Activated naive CD4-positive, alpha-beta T cell (primary cell): Measurements from ENCODE around the gene LDAH.

Experiments used
- DNase-seq, 4 experiments: peaks; one replicate each; lab custom pipeline; 2025; lab: John Stamatoyannopoulos, UW

Gene LDAH

DNA sequence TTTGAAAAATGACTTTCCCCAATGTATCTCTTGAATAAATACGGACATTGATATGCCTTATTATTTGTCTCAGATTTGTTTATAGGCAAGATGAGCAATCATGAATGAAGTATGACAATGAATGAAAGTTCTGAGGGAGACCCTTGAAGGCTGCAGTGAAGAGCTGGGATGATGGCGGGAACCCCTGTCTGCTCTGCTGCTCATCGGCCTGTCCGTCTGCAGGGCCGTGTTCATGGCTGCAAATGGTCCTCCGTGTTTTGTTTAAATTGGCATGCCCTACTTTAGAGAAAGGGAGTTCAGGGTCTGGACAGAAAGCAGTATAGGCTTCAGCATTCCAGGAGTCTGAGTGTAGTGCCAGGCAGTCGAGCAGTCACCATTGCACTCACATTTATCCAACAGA, 170.8 kb downstream of the LDAH start:
- DNase-seq = no peak

DNA sequence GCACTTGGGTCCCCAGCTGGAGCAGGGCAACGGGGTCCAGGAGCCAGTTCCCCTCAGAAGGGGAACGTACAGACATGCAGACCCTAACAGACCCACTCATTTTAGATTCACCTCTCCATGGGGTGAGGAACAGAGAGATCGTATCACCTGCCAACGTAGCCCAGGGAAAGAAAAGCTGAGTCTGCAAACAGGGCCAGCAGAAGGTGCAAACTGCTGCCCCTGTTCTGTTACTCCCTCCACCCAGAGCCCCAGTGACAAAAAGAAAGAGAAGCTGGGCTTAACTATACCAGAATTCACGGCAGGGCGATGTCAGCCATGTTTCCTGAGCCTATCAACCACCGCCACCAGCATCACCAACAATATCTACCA, 171.2 kb downstream of the LDAH start:
- DNase-seq = no peak

DNA sequence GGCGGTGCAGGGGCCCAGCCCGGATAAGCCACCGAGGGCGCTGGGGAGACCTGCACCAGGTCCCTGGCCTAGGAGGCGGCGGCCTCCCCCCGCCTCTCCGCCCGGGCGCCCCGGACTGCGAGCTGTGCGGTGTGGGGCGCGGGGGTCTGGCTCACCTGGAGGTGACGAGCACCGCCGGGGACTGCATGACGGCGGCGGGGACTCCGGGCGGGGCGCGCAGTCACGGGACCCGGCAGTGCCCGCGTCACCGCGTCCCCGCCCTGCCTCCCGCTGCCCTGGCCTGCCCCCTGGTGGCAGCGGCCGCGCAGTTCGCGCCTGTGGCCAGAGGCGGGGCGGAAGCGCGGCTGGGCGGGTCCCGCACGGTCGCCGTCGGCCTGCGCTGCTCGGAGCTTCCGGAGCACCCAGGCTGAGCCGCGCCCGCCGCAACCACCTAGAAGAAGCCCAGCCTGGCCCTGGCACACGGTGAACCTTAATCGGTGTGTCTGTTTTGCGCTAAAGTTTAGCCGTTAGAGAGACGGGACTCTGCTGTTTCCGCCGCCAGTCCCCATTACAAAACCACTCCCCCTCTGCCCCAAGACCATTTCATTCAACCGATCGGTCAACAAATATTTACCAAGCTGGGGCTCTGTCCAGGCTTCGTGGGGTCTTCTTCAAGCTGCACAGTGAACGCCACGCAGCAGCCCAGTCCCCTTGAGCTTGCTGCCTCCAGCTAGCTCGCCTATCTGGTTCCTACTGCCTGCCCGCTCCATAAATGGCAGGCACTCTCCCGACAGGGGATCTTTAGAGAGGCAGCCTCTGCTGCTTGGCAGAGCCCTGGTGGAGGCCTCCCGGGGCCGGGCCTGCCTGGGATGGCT, 171.8 kb downstream of the LDAH start, which contains the start of gene HS1BP3:
Gene HS1BP3, minus strand, starts transcription at position 222 of the 854 bp plus-strand sequence. Its CDS starts 35 bp downstream, at position 187.
- peak; percentile 74 to 90 (median 76) for DNase-seq

DNA sequence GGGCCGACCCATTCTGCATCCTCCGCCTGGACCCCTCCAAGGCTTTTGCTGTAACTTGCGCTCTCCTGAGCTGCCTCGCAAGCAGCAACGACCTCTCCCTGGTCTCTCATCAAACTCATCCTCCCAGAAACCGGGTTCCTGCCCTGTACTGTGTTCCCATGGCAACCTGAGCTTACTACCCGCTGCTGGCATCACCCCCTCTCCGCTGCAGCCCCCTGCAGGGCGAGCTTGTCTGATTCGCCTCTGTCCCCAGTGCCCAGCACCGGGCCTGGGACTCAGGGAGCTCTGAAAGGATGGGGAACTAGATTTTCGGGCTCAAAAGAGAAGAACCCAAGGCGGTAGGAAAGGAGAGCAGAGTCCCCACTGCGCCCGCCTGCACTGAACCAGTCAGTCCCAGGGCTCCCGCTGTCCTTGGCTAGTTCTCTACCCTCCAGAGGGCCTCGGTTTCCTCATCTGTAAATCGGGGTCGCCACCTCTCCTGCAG, 172.5 kb downstream of the LDAH start:
- DNase-seq = no peak

DNA sequence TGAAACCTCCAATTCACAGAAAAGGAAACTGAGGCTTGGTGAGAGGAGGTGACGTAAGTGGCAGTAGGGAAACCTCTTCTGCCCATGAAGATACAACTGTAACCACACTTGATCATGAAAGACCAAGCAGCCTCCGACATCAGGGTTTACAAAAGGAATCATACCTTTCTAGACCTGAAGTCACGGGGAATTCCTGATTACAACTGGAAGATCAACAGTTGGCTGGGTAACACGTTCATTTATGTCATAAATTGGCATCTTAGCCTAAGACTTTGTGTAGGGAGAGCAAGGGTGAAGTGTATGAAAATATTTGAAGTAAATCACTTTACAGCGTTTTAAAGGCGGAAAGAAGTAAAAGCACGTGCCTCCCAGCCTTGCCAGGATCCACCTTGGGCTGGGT, 172.9 kb downstream of the LDAH start:
- no peak for DNase-seq

DNA sequence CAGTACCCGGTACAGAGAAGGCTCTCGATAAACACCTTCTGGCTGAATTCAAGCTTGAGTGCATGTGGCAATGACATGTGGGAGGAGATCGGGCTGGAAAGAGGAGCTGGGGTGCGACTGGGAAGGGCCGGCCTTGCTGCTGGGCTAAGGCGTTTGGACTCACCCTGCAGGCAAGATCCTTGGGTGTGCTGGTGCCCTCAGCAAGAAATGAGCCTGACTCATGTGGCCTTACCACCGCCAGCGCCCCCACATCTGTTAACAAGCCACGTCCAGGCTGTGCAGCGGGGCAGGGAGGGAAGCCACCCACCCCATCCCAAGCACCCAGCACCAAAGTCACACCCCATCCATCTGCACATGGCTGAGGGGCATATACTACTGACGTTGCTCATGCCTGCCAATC, 173.3 kb downstream of the LDAH start:
- DNase-seq = no peak

DNA sequence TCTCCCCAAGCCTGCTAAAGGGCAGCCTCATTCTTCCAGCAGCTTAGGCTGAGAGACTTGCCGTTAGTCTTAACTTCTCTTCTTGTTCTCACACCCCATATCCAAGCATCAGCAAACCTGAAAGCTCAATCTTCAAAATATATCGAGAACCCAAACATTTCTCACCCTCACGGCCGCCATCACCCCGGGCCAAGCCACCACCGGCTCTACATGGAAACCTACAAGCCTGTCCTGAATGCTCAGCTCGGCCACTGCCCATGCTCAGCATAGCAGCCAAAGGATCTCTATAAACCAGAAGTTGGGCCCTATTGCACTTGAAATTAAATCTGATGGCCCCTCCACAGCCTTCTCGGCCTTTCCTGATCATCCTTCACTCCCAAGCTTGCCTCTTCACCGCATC, 174.1 kb downstream of the LDAH start:
- no peak for DNase-seq

DNA sequence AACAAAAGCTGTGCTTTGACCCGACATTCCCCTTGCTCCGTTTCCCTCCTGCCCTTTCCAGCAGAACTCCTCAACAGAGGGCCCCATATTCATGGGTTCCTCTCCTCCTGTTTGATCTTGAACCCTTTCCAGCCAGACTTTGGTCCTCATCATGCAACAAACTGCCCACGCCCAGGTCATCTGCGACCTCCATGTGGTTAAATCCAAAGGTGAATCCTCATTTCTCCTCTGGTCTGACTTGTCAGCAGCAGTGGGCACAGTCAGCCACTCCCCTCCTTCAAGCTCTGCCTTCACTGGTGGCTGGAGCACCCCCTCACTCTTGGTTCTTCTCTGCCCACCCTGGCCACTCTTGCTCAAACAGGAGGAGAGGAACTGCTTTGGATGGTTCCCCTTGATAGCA, 174.7 kb downstream of the LDAH start:
- no peak for DNase-seq

DNA sequence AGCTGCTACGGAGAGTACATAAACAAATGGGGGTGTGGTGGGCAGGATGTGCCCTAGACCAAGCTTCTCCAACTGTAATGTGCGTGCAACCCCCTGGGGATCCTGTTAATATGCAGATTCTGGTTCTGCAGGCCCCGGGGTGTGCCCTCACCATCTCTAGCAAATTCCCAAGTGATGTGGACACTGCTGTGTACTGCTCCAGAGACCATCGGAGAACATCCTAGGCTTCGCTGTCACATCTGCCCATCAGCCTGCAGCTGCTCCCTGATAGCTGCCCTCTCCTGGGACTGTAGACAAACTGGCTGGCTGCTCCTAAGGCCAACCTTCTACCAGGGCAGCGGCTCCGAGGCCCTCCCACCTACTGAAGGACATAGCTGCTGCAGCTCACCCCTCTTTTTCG, 175.2 kb downstream of the LDAH start:
- no peak for DNase-seq

DNA sequence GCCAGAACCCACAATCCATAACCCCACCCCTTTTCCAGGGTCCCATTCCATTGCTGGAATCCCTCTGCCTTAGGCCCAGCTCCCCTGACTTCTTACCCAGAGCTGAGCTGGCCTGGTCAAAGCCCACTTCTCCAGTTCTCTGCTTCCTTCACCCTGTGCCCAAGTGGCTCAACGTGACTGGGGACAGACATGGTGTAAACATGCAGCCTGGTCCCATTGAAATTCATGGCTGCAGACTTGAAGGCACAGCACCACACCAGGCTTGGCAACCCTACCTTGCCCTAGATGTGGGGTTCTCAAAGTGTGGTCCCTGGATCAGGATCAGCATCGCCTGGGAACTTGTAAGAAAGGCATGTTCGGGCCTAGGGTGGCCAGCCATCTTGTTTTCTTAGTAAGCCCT, 175.7 kb downstream of the LDAH start:
- DNase-seq = no peak

DNA sequence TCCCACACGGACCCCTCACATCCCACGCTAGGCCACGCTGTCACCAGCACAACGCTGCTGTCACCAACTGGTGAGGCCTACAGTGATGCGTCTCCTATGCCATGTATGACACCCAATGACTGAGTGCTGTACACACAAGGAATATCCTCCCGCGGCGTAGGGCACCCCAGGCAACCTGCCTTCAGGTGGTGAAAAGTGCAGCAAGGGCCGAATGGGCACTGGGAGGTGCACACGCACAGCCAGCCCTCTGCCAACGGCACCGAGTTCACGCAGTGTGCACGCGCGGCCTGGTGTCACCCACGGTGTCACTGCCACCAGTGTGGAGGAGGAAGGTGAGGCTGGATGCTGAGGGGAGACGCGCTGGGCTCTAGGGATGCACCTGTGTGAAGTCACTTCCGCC, 176.5 kb downstream of the LDAH start:
- no peak for DNase-seq

DNA sequence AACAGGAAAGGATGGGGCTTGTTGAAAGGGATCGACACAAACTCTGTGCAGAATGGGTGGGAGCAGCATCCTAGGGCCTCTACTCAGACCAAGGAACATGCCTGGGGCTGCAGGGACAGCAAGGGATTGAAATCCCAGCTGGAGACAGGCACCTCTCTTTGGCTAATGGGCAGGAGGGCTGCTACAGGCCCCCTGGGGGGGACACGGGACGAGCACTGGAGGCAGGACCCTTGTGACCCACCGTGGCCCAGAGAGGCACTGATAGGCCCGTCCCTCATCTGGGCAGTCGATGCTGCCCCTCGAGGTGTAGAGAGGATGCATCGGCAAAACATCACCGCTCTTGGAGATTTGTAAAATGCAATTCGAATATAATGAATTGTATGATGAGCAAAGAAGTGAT, 177.1 kb downstream of the LDAH start:
- DNase-seq = no peak

DNA sequence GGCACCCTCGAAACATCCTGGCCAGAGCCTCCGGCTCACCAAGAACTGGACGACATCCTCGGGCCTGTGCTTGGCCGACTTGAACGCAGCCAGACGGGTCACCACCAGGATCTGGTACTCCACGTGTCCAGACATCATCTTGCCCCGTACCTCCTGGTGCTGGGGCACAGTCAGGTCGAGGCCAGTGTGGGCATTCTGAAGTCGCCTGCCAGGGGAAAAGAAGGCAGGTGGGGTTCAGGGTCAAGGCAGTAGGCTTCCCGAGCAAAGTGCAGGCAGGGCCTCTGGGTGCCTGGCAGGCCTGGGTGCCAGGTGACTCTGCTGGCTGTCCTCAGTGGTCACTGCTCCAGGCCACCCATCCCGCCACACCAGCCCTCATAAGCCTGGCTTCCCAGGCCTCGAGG, 177.6 kb downstream of the LDAH start:
- DNase-seq = no peak

DNA sequence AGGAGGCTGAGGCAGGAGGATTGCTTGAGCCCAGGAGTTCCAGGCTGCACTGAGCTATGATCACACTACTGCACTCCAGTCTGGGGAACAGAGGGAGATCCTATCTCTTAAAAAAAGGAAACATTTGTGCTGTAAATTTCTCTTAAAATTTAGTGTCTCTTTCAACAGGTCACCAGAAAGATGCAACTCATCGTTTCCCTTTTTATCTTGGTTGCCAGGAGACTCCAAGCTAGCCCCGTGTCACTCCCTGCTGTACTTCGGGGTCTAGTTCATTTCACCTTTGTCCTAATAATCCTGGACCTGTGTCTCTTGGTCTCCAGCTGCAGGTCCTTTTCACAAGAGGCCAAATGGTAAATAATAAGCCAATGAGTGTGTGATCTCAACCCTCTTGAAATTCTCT, 179.1 kb downstream of the LDAH start:
- no peak for DNase-seq

DNA sequence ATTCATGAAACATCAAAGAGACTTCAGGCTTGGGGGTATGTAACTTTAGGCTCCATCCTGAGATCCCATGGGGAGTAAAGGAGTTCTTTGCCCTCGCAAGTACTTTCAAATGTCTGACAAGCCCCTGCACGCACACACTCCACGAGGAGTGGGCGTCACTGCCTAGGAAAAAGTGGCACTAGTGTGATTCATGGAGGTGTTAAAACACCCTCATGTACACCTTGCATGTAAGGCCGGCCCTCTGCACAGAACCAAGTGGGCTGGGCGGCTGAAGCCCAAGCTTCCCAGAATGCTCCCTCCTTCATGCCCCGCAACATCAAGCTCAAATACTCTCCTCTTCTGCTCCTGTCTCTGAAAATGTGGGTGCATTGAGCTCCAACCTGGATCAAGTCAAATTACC, 179.8 kb downstream of the LDAH start:
- no peak for DNase-seq

DNA sequence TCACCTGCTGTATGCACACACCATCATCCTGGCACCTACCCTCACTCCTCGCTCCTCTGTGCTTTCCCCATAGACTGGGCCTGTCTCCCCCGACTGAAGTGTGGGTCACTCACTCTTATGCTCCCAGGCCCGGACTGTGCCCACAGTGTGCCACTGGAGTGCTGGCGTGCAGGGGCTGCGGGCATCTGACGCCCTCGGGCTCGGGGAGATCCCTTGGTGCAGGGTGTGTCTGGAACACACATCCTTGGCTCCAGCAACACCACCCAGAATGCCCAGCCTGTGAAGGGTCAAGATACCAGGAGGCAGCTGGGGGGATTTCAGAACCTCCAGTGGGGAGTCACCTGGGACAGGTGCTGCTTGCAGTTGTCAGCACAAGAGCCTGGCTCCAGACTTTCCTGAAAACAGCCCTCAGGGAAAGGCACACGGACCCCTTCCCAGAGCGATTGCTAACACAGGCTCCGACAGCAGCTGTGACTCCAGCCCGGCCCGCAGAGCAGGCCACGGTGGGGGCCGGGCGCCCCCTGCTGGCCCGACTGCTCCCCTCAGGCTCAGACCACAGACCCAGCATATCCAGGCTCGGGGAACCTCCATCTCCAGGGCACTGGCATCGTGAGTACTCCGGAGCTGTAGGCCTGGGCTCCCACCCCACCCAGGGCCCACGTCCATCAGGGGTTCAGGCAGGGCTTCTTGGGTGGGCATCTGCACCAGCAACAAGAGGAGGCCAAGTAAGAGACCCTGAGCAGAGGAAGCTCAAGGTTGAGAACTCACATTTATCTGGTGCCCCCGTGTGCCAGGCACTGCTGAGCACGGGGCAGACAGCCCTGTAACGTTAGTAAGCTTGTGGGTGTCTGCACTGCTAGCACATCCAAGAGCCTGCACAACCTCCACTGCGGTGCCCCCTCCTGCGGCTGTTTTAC, 180.6 kb downstream of the LDAH start:
- DNase-seq = peak; percentile 16 to 66 (median 38)

DNA sequence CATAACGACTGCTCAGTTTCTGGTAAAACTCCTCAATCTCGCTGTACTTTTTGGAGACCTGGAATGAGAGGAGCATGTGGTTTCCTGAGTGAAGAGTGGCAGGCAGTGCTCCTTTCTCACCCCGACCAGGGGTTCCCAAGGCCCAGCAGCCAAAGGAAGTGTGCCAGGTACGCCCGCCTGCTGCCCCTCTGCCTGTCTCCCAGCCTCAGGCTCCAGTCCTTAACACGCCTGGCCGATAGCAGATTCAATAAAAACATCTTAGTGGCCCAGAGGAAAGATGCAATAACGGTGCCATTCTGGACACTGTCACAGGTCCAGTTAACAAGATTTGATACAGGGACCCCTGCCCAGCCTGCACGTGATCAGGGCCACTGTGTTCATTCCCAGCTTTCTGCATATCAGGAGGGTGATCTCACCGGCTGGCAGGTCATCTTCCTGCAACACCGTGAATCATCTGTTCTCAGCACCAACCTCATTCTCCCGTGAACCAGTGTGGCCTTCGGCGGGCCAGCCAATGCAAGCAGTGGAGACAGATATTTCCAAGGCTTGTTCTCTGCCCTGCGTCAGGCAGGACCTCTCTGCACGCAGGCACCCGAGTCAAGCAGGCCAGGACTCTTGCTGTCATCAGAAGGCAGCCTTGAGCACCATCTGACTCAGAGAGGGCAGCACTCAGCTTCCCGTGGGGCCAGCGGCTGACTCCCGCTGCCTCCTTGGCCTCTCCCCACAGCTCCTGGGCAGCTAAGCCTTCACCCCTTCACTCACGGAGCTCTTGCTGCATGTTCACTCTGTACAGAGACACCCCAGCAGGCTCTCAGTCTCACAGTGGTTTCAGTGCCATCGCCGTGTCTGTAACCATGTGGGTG, 181.5 kb downstream of the LDAH start:
- no peak for DNase-seq

DNA sequence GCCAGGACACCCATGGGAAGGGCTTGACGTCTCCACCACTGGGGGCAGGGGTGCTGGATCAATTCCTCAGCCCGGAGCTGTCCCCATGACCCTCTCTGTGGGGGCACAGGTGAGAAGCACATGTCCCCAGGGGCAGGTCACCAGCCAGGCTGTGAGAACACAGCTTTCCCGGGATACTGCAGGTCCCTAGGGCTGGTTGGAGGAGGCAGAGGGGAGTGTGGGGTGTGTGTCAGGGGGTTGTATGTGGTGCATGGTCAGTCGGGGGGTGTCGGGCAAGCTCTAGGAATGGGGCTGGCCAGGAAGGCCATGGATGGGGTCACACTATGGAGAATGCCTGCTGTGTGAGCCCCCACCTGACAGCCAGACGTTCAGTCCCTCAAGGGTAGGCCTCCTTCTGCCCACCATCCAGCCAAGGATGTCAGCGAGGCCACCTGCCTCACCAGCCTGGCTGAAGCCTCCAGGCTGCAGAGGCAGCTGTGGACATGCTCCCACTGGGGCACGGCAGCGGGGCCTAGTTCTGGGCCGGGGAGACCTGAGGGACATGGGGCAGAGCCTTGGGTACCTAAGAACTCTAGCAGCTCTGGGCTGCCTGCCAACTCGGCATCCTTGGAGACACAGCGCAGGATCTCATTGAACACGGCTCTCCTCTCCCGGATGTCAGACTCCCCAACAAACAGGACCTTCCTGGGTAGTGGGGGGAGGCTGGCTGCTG, 182.3 kb downstream of the LDAH start:
- DNase-seq = no peak

DNA sequence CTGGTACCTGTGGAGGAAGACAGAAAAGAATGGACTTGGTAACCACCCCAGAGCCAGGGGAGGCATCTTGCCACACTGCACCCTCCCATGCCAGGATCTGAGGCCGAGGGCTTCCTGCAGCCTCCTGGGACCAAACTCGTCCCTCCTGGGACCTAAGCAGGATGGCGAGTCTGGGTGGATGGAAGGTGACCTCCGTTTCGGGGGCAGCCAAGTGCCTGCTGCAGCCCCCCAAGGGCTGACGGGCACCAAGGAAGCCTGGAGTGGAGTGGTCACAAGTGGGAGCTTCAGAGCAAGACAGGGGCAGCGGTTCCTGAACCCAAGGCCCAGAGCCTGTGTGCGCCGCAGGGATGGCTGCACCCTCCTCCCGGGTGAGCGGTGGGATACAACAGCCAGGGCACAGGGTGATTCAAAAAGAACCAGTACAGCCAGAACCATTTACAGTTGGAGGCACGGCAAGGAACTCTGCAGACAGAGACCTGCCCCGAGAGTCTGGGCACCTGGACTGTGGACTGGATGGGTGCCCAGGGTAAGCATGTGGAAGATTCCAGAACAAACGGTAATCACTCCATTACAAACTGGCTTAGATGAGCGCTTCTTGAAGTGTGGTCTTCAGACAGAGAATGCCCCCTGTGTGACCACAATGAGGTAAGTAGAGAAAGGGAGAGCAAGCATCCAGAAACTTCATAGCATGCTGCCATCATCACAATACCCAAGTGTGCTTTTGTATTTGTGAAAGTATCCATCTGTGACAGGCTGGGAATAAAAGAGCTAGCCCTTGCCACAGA, 184.1 kb downstream of the LDAH start:
- no peak for DNase-seq

DNA sequence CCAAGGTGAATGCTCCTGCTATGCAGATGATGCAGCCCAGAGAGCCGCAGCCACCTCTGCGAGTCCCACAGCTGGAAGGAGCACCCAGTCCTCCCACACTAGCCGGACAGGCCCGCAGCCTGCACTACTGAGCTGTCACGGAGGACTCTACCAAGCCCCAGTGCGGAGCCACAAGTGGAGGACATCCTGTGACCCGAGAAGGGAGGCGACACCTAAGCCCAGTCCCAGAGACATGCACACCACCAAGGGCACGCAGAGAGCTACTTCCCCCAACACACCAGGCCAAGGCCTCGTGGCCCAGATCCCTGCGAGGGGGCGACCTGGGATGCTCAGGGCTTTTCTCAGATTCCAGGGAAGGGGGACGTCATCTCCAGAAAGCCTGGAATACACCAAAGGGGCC, 184.9 kb downstream of the LDAH start:
- DNase-seq = no peak

DNA sequence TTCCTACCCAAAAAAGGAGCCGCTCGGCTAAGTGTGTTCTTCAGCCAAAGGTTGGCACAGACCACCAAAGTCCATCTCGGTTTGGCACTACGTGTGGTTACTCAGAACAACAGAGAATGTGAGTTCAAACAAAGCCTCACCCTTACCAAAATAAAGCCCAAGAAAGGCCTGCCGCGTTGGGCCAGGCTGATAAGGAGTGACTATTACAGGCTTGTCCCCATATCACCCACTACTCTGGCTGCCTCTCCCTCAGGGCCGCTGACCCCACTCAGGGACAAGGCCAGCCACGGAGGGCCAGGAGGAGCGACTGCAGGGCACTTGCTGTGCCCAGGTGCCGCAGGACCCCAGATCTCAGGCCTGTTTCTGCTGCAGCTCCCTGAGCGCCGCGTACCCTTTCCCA, 185.8 kb downstream of the LDAH start:
- DNase-seq = no peak
